ENCODE data around the gene ADARB1. TPM values are rescaled to one million over a fixed set of nuclear protein-coding genes. Genes with fewer than 3 reads are reported as not detected.
A peak's percentile ranks its signal among the peaks of the same experiment; 100 is the strongest.

The ADARB1 gene
- total RNA-seq, 1 donor from 2014 or later = 5.1 TPM

- no peak overlapping the region for H3K27ac ChIP-seq
- H3F3A ChIP-seq (ENCODE audit: low read depth) = no peaks in the 10 kb centered on the region
- H3K27me3 ChIP-seq = no peaks in the 10 kb centered on the region
- no peaks in the 10 kb centered on the region for H3K79me2 ChIP-seq (ENCODE audit: low read depth)
- no peak for DNase-seq (ENCODE audit: low spot score)
- Mint-ChIP-seq H3K27ac (peak overlapping the region; percentile 33), H3K27me3 (ENCODE audit: insufficient read depth, low read depth) (peaks cover 4% of the 10 kb centered on the region), H3K4me1 (peaks cover 24% of the 10 kb centered on the region), H3K9me3 (peaks cover 8% of the 10 kb centered on the region), H3K36me3 (no peaks in the 10 kb centered on the region), H3K4me3 (no peak overlapping the region)
- no peak overlapping the region for H3K9ac ChIP-seq
- H3K4me2 ChIP-seq = no peak overlapping the region
- no peak for TF ChIP-seq CTCF (IDR thresholded peaks at IDR 0.05)
- no peak for TF ChIP-seq EZH2phosphoT487 (IDR thresholded peaks at IDR 0.05)
- no peak for TF ChIP-seq EZH2 (IDR thresholded peaks at IDR 0.05)
- no peaks in the 10 kb centered on the region for H3K36me3 ChIP-seq
- peaks cover 10% of the 10 kb centered on the region for H3K4me1 ChIP-seq
- H3K9me3 ChIP-seq (ENCODE audit: low read depth) = no peaks in the 10 kb centered on the region
- H2AFZ ChIP-seq (replicated peaks) = no peak overlapping the region
- H4K20me1 ChIP-seq (ENCODE audit: low read depth) = no peaks in the 10 kb centered on the region
- H3K4me3 ChIP-seq = no peak overlapping the region
These were observed 13.6 kb upstream of the ADARB1 start for GRCh38 chr21:45060675-45061311.

- no peak overlapping the region for H3K4me3 ChIP-seq
- no peak overlapping the region for H3K27ac ChIP-seq
- peak overlapping the region; percentile 13 for H3K4me2 ChIP-seq
- H3K36me3 Mint-ChIP-seq = no peaks in the 10 kb centered on the region
- TF ChIP-seq EZH2phosphoT487 (IDR thresholded peaks at IDR 0.05) = no peak
- no peak for TF ChIP-seq EZH2 (IDR thresholded peaks at IDR 0.05)
- TF ChIP-seq CTCF (IDR thresholded peaks at IDR 0.05) = no peak
- peaks cover 11% of the 10 kb centered on the region for H3K4me1 Mint-ChIP-seq
- no peaks in the 10 kb centered on the region for H3K36me3 ChIP-seq
- H2AFZ ChIP-seq (replicated peaks) = peak overlapping the region; percentile 76
- H3F3A ChIP-seq (ENCODE audit: low read depth) = no peaks in the 10 kb centered on the region
- no peak overlapping the region for H3K27ac Mint-ChIP-seq
- H3K4me1 ChIP-seq = peaks cover 10% of the 10 kb centered on the region
- no peaks in the 10 kb centered on the region for H3K9me3 ChIP-seq (ENCODE audit: low read depth)
- no peaks in the 10 kb centered on the region for H3K27me3 ChIP-seq
- peak; percentile 34 for DNase-seq (ENCODE audit: low spot score)
- no peaks in the 10 kb centered on the region for H4K20me1 ChIP-seq (ENCODE audit: low read depth)
- no peak overlapping the region for H3K4me3 Mint-ChIP-seq
- H3K27me3 Mint-ChIP-seq (ENCODE audit: insufficient read depth, low read depth) = no peaks in the 10 kb centered on the region
- no peaks in the 10 kb centered on the region for H3K79me2 ChIP-seq (ENCODE audit: low read depth)
- peaks cover 6% of the 10 kb centered on the region for H3K9me3 Mint-ChIP-seq
- H3K9ac ChIP-seq = no peak overlapping the region
These were observed 10.3 kb upstream of the ADARB1 start for GRCh38 chr21:45064091-45064490.

GRCh38 chr21:45064618-45065399 lies 9.6 kb upstream of the ADARB1 start:
- H3F3A ChIP-seq (ENCODE audit: low read depth) = no peaks in the 10 kb centered on the region
- H2AFZ ChIP-seq (replicated peaks) = peak overlapping the region; percentile 76
- H3K27me3 ChIP-seq = no peaks in the 10 kb centered on the region
- no peak overlapping the region for H3K9ac ChIP-seq
- H3K4me1 ChIP-seq = peaks cover 10% of the 10 kb centered on the region
- no peaks in the 10 kb centered on the region for H3K36me3 Mint-ChIP-seq
- peaks cover 11% of the 10 kb centered on the region for H3K4me1 Mint-ChIP-seq
- H3K4me3 ChIP-seq = no peak overlapping the region
- no peaks in the 10 kb centered on the region for H3K9me3 ChIP-seq (ENCODE audit: low read depth)
- no peaks in the 10 kb centered on the region for H3K27me3 Mint-ChIP-seq (ENCODE audit: insufficient read depth, low read depth)
- no peak for DNase-seq (ENCODE audit: low spot score)
- no peak overlapping the region for H3K4me3 Mint-ChIP-seq
- TF ChIP-seq CTCF (IDR thresholded peaks at IDR 0.05) = no peak
- TF ChIP-seq EZH2 (IDR thresholded peaks at IDR 0.05) = no peak
- no peak for TF ChIP-seq EZH2phosphoT487 (IDR thresholded peaks at IDR 0.05)
- peak overlapping the region; percentile 13 for H3K4me2 ChIP-seq
- peaks cover 6% of the 10 kb centered on the region for H3K9me3 Mint-ChIP-seq
- no peaks in the 10 kb centered on the region for H3K79me2 ChIP-seq (ENCODE audit: low read depth)
- no peak overlapping the region for H3K27ac ChIP-seq
- no peaks in the 10 kb centered on the region for H4K20me1 ChIP-seq (ENCODE audit: low read depth)
- H3K27ac Mint-ChIP-seq = no peak overlapping the region
- no peaks in the 10 kb centered on the region for H3K36me3 ChIP-seq
